Lower lobe of right lung (tissue), 2 donors: ENCODE data around the gene NRP1. TPM values are rescaled to one million over a fixed set of nuclear protein-coding genes. Genes with fewer than 3 reads are reported as not detected.
A peak's percentile ranks its signal among the peaks of the same experiment; 100 is the strongest.
"Not testable (repeated sequence)": the region's sequence is repeated elsewhere in the genome, so short reads cannot be mapped to it uniquely, and the experiment has no call there.

Experiments used
- ATAC-seq, 2 donors: fragments of 200-7000 bp; cut with Tn5 transposase; one replicate each; pipeline ENCODE4 v1.9.1; 2020 to 2022; ENCODE audit warnings: mild to moderate bottlenecking in 2 of 2, moderate library complexity in 2 of 2
- DNase-seq: peaks from one replicate; pipeline ENCODE4 v3.0.0-alpha.2; 2020
- H3K27ac ChIP-seq: fragments of 200-600 bp; one replicate; pipeline ENCODE4 v1.8.0; 2022
- H3K27me3 ChIP-seq: fragments of 200-600 bp; one replicate; pipeline ENCODE4 v1.8.0; 2022; ENCODE audit warnings: low read depth
- H3K36me3 ChIP-seq: fragments of 200-600 bp; one replicate; pipeline ENCODE4 v1.8.0; 2022; ENCODE audit warnings: mild to moderate bottlenecking
- H3K4me1 ChIP-seq: fragments of 200-600 bp; one replicate; pipeline ENCODE4 v1.8.0; 2022
- H3K4me3 ChIP-seq: fragments of 200-600 bp; one replicate; pipeline ENCODE4 v1.8.0; 2022; ENCODE audit warnings: mild to moderate bottlenecking
- H3K9me3 ChIP-seq: fragments of 200-600 bp; one replicate; pipeline ENCODE4 v1.8.0; 2022
- CTCF ChIP-seq: fragments of 200-600 bp; IDR thresholded peaks from one replicate; pipeline ENCODE4 v1.8.0; 2022; ENCODE audit warnings: antibody characterized with exemption, mild to moderate bottlenecking
- intact Hi-C: fragments of 100-400 bp; cut with DNase I; formaldehyde crosslinking; loops from one replicate; pipeline ENCODE4 v1.11.0; 2022
- total RNA-seq: library from RNA; stranded (reverse); fragmentation: NEBNext Ultra II Directional; extraction: Animal tissue kit (Norgen Biotek cat#: 25700); gene quantifications from one replicate; pipeline ENCODE4 v1.2.1, GENCODE V29; 2021
- donor health status: DM: no; HTN: yes; CAD: no; lungs with severe emphysema.

The NRP1 gene
- total RNA-seq, 1 donor from 2014 or later: 127 TPM

GRCh38 chr10:33229252-33229948 lies 105.1 kb downstream of the NRP1 start:
- ATAC-seq (peak in 1 of 2 donors; percentile 54), DNase-seq (no peak)
- intact Hi-C loops: no loop called here
- peaks cover 37% of the 10 kb centered on the region for H3K4me1 ChIP-seq
- H3K36me3 ChIP-seq: peaks cover 24% of the 10 kb centered on the region
- peak overlapping the region; percentile 13 for H3K27ac ChIP-seq
- no peaks in the 10 kb centered on the region for H3K27me3 ChIP-seq
- H3K9me3 ChIP-seq: no peaks in the 10 kb centered on the region
- no peak overlapping the region for H3K4me3 ChIP-seq
- TF ChIP-seq CTCF: no peak

GRCh38 chr10:33228426-33228825 lies 106.0 kb downstream of the NRP1 start:
- no peaks in the 10 kb centered on the region for H3K27me3 ChIP-seq
- no peak for TF ChIP-seq CTCF
- H3K36me3 ChIP-seq: peaks cover 34% of the 10 kb centered on the region
- no peak overlapping the region for H3K4me3 ChIP-seq
- H3K4me1 ChIP-seq: peaks cover 27% of the 10 kb centered on the region
- ATAC-seq: no peak
- no peaks in the 10 kb centered on the region for H3K9me3 ChIP-seq
- H3K27ac ChIP-seq: no peak overlapping the region
- DNase-seq: no peak
- intact Hi-C loops: no loop called here

DNA sequence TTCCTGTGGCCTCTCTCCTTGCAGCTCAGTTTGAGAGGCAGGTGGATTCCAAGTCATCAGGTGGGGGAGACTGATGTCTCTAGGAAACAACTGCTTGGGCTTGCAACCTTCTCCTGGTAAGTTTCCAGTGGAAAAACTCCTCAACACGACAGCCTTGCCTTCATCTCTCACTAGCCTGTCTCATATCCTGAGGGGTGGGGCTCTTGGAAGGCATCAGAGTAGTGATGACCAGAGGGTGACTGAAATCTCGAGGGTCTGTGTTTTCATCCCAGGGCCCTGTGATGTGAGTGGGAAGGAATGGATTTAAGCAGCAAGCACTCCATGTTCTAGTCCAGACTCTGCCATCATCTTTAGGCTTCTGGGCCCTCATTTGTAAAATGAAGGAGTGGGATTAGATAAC lies 107.0 kb downstream of the NRP1 start:
- Histone ChIP-seq H3K27ac (no peak overlapping the region), H3K4me3 (no peak overlapping the region), H3K9me3 (no peaks in the 10 kb centered on the region), H3K27me3 (no peaks in the 10 kb centered on the region), H3K36me3 (peaks cover 39% of the 10 kb centered on the region), H3K4me1 (peaks cover 22% of the 10 kb centered on the region)
- ATAC-seq: no peak
- no peak for TF ChIP-seq CTCF
- intact Hi-C loops: no loop called here
- no peak for DNase-seq

GRCh38 chr10:33224251-33224965 lies 110.1 kb downstream of the NRP1 start:
- no peak overlapping the region for H3K27ac ChIP-seq
- no peak for TF ChIP-seq CTCF
- H3K9me3 ChIP-seq: no peaks in the 10 kb centered on the region
- ATAC-seq (no peak), DNase-seq (no peak)
- peaks cover 68% of the 10 kb centered on the region for H3K36me3 ChIP-seq
- H3K4me3 ChIP-seq: no peak overlapping the region
- H3K4me1 ChIP-seq: peaks cover 12% of the 10 kb centered on the region
- H3K27me3 ChIP-seq: no peaks in the 10 kb centered on the region
- intact Hi-C loops: no loop called here

DNA sequence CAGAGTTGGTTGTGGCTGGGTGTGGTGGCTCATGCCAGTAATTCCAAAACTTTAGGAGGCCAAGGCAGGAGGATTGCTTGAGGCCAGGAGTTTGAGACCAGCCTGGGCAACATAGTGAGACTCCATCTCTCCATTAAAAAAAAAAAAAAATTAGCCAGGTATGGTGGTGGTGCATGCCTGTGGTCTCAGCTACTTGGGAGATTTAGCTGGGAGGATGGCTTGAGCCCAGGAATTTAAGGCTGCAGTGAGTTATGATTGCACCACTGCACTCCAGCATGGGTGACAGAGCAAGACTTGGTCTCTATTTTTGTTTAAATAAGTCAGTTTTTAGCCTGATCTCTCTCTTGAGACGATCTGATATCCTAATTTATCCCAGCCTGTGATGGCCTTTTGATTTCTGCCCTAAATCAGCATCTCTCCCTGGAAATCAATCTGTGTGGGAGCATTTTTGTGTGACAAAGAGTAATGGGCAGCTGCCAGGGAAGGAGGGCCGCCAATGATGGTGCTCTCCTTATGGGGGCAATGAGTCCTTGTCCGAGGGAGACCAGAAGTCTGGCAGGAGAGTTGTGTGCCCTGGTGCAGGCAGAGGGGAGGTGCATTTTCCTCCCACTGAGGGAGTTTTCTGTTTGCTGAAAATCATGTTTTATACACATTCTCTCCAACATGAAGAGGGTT lies 111.0 kb downstream of the NRP1 start:
- Histone ChIP-seq H3K4me1 (peaks cover 5% of the 10 kb centered on the region), H3K36me3 (peaks cover 73% of the 10 kb centered on the region), H3K9me3 (no peaks in the 10 kb centered on the region), H3K27ac (no peak overlapping the region), H3K27me3 (no peaks in the 10 kb centered on the region), H3K4me3 (no peak overlapping the region)
- ATAC-seq (no peak), DNase-seq (no peak)
- TF ChIP-seq CTCF: no peak
- intact Hi-C loops: no loop called here

- ATAC-seq, DNase-seq, H3K9me3 ChIP-seq, H3K27me3 ChIP-seq, H3K4me3 ChIP-seq, H3K4me1 ChIP-seq, intact Hi-C loops, H3K27ac ChIP-seq: not testable (repeated sequence)
- peaks cover 79% of the 10 kb centered on the region for H3K36me3 ChIP-seq
Measured at GRCh38 chr10:33222304-33222703, 112.2 kb downstream of the NRP1 start.
